ENCODE measurements around the gene AP1G2.
"Not testable (repeated sequence)": the region's sequence is repeated elsewhere in the genome, so short reads cannot be mapped to it uniquely, and the experiment has no call there.

Gene AP1G2, protein sequence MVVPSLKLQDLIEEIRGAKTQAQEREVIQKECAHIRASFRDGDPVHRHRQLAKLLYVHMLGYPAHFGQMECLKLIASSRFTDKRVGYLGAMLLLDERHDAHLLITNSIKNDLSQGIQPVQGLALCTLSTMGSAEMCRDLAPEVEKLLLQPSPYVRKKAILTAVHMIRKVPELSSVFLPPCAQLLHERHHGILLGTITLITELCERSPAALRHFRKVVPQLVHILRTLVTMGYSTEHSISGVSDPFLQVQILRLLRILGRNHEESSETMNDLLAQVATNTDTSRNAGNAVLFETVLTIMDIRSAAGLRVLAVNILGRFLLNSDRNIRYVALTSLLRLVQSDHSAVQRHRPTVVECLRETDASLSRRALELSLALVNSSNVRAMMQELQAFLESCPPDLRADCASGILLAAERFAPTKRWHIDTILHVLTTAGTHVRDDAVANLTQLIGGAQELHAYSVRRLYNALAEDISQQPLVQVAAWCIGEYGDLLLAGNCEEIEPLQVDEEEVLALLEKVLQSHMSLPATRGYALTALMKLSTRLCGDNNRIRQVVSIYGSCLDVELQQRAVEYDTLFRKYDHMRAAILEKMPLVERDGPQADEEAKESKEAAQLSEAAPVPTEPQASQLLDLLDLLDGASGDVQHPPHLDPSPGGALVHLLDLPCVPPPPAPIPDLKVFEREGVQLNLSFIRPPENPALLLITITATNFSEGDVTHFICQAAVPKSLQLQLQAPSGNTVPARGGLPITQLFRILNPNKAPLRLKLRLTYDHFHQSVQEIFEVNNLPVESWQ

DNA sequence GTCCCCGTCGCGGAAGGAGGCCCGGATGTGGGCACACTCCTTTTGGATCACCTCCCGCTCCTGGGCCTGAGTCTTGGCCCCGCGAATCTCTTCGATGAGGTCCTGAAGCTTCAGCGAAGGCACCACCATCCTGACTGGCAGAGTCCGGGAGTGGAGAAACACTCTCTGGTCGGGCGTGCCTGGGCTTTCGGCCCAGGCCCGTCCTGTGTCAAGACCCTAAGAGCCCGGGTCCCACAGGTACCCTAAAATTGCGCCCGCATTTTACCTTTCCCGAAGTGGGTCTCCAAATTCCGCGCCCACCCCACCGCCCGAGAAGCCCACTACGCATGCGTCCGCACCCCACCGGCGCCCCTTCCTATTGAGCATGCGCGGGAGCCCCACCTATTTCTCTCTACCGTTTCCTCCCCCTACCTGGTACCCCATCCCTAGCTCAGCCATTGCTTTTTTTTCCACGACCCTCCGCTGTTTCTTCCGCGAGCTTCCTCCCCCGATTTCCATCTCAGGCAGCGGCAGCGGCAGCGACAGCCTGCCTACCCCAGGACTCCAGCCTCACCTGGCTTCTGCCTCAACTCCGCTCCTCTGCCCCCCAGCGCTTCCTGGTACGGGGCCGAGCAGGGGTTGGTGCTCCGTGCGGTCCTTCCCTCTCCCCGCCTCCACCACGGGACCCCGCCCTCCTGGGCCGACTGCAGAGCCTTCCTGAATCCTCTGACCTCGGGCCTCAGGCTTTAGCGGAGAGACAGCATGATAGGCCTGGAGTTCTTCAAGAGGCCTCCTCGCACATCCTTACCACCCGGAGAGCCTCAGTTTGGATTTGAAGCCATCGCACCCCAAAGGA, at the start of gene AP1G2:
Gene AP1G2 (minus strand): TSS at position 606 of the 835 bp plus-strand sequence. CDS start 477 bp downstream, at position 129.
- DNase-seq (ENCODE audit: low spot score): peak; percentile 69

DNA sequence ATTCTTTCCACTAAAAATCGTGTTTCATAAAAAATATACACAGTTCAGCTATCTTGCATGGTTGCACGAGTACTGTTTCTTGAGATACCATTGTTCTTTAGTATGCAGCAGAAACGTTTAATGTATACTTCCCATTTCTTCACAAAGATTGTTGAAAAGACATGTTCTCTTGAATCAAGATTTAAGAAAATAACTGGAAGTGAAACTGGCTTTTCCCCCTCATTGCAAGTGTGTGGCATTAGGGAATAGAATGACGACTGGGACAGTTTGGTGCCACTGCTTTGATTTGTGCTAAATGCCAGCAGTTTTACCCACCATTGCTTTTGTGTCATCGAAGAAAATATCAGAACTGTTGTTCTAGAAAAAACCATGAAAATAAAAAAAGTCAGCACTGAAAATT, 48.3 kb upstream of the AP1G2 start:
- no peak for DNase-seq (ENCODE audit: low spot score)

DNA sequence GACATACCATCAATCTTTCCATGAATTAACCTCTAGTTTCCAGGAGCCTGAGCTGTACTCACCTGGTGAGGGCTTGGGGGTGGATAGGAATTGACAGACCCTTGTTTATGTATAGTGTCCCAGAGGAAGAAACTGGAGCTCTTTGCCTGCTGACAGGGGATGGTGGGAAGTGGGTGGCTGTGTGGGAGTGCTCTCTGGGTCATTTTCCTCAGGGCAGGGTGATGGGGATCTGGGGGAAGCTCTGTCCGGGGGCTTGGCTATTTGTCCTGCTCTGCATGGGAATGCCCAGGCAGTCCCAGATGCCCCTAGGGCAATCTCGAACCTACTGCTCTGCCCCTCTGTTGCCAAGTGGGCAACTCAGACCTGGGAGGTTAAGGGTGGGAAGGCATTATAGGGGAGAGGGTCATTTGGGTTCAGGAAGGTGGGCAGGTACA, 46.8 kb upstream of the AP1G2 start:
- DNase-seq (ENCODE audit: low spot score): no peak

DNA sequence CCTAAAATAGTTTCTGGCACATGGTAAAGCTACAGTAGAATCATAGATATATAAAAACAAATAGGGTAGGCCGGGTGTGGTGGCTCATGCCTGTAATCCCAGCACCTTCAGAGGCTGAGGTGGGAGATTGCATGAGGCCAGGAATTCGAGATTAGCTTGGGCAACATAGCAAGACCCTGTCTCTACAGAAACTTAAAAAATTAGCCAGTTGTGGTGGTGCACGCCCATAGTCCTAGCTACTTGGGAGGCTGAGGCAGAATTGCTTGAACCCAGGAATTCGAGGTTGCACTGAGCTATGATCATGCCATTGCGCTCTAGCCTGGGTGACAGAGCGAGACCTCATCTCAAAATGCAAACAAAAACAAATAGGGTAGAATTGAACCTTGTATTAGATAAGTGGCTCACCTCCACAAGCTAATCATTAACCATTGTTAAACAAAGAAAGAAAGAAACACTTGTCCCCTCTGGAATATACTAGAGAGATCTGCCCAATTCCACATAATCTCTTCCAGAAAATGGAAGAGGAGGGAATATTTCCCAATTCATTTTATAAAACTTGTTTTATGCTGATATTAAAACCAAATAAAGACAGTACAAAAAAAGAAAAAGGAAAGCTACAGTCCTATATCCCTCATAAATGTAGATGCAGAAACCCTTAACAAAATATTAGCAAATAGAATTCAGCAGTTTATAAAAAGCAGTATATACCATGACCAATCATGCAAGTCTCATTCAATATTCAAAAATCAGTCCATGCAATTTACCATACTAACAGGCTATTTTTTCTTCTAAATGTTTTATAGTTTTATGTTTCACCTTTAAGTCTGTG, 45.9 kb upstream of the AP1G2 start:
- DNase-seq (ENCODE audit: low spot score): no peak

DNA sequence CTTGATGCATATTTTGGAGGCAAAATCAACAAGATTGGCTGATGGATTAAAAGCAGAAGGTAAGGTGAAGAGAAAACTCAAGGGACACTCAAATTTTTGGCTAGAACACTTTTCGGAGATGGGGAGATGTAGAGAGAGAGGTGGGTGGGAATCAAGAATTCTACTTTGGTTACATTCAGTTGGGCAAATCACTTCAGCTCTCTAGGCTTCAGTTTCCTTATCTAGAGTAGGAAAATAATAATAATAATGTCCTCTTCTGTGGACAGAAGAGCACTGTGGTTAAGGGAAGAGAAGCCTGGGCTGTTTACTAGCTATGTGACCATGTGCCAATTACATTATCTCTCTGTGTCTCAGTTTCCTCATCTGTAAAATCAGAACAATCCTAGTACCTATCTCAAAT, 45.2 kb upstream of the AP1G2 start:
- no peak for DNase-seq (ENCODE audit: low spot score)

DNA sequence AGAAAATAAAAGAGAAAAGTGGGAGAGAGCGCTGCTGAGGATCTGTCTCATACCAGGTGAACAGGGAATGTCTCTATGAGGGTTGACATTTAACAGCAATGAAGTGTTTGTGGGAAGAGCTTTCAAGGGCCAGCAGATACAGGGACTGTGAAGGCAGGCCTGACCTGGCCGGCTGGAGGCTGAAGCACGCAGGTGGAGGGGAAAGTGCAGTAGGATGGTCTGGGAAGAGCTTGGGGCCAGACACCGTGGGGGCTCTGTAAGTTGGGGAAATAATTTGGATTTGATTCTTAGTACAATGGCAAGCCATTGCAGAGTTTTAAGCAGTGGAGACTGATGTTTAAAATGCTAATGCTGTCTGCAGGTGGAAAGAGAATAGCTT, 44.8 kb upstream of the AP1G2 start:
- DNase-seq (ENCODE audit: low spot score): no peak

DNA sequence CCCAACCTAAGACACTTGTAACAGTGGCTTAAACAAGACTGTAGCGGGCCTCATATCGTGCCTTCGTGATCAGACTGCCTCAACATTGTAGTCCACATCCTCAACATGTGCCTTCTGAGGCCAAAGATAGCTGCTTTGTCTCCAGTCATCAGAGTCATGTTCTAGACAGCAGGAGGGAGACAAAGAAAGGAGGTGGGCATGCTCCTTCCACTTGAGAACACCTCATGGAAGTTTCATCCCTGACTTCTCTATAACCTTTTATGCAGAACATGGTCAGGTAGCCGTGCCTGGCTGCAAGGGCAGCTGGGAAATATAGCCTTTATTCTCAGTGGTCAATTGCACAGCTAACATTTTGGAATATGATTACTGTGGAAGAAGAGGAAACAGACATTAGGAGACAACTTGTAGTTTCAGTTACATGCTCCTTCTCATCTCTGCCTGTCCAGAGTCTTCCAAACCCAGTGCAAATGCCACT, 43.3 kb upstream of the AP1G2 start:
- no peak for DNase-seq (ENCODE audit: low spot score)

DNA sequence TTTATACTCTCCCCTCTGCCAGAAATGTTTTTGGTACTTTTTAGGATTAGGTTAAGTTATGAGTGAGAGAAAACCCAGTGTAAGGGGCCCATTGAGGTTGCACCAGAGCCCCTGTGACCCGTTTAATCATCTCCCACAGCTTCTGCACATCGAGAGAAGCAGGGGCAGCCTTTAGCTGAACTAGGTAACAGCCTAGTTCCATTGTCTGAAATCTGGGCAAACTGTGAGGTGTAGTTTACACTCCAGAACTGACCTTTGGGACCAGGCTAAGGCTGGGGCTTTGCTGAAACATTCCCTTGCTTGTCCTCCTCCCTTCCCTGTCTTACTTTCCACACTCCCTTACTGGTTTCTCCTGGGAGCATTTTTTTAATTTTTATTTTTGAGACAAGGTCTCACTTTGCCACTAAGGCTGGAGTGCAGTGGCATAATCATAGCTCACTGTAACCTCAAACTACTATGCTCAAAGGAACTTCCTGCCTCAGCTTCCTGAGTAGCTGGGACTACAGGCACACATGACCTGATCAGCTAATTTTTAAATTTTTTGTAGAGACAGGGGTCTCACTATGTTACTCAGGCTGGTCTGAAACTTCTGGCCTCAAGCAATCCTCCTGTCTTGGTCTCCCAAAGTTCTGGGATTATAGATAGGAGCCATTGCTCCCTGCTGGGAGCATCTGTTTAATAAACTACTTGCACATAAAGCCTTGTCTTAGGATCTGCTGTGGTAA, 42.7 kb upstream of the AP1G2 start:
- DNase-seq (ENCODE audit: low spot score): no peak

DNA sequence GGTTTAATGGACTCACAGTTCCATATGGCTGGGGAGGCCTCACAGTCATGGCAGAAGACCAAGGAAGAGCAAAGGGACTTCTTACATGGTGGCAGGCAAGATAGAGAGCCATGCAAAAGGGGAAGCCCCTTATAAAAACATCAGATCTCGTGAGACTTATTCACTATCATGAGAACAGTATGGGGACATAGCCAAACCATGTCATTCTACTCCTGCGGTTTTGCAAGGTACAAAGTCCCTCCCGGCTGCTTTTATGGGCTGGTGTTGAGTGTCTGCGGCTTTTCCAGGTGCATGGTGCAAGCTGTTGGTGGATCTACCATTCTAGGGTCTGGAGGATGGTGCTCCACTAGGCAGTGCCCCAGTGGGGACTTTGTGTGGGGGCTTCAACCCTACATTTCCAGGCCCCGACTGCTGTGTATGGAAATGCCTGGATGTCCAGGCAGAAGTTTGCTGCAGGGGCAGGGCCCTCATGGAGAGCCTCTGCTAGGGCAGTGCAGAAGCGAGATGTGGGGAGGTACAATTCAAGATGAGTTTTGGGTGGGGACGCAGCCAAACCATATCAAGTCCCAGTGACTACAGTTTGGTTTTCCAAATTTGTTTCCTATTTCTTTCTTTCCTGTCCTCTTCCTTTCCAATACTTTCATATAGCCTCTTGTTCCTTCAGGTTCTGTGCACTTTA, 42.0 kb upstream of the AP1G2 start:
- DNase-seq (ENCODE audit: low spot score): not testable (repeated sequence)

DNA sequence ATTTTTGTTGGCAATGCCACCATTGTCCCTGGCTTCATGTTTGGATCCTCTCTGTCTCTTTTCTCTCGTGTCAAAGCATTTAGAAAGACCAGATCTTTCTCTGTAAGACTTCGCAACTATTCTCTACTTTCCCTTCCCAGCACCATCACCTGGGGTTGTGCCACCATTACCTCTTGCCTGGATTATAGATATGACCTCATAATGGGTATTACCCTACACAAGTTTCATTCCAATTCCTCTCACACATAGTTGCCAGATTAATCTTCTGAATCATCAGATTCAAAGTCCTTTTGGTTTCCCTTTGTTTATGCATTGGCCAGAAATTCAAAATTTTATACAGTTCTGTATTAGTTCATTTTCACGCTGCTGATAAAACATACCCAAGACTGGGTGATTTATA, 41.4 kb upstream of the AP1G2 start:
- no peak for DNase-seq (ENCODE audit: low spot score)

DNA sequence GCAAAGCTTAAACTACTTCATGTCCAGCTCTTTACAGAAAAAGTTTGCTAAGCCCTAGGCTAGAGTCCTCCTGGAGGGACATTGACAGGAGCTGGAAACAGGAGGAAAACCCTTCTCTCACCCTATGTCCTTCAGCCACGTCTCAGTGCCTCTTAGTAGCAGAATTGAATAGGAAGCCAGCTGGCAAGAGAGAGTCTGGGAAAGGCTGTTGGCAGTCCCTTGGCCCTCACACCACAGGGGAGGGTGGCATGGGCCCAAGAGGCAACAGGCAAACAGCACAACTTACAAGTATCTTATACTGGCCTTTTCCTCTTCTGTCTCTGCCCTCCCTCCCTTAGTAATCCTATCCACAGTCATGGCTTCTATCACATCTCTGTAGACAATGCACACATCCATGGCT, 40.9 kb upstream of the AP1G2 start:
- DNase-seq (ENCODE audit: low spot score): no peak

DNA sequence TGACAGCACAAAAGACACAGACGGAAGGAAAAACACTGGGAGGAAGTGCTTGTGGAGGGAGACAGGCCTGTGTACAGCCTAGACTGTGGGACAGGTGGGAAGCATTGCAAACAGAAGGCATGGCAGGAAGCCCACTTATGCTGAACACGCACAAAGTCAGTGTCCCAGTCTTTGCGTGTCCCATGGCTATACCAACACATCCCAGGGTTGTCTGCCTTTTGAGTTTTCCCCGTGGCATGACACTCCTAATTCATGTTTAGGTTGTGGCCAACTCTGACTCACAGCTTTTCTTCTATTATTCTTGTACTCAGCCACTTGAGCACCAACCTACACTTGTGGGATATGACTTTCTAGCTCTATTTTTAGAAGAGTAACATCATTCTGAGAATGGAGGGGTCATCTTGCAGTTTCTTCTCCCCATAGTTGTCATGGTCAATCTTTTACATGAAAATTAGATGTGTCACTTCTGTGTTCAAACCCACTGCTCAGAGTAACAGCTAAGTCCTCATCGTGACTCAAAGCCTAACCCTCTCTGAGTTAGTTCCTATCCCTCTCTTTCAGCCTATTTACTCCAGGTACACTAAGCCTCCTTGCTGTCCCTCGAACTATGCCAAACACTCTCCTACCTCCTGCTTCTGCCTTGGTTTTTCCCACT, 38.5 kb upstream of the AP1G2 start:
- no peak for DNase-seq (ENCODE audit: low spot score)

DNA sequence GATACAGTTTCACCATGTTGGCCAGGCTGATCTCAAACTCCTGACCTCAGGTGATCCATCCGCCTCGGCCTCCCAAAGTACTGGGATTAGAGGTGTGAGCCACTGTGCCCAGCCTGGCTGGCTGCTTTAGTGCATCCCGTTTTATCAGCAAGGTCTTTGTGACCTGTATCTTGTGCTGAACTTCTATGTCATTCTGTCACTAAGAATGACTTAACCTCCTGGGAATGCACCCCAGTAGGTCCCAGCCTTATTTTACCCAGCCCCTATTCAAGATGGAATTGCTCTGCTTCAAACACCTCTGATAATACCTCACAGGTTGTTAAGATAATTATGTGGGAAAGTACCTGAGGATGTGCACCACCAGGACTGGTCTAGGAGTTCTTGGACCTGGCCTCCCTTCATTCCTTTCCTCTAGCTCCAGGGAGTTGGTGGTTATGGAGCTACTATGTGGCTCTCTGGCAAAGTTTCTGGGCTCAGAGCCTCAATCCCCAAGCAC, 37.1 kb upstream of the AP1G2 start:
- no peak for DNase-seq (ENCODE audit: low spot score)

DNA sequence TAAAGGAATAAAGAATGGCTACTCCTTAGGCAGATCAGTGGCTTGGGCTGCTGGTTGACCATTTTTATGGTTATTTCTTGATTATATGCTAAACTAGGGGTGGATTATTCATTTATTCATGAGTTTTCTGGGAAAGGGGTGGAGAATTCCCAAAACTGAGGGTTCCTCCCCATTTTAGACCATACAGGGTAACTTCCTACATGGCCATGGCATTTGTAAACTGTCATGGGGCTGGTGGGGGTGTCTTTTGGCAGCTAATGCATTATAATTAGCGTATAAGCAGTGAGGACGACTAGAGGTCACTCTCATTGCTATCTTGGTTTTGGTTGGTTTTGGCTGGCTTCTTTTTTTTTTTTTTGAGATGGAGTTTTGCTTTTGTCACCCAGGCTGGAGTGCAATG, 36.6 kb upstream of the AP1G2 start:
- DNase-seq (ENCODE audit: low spot score): no peak

DNA sequence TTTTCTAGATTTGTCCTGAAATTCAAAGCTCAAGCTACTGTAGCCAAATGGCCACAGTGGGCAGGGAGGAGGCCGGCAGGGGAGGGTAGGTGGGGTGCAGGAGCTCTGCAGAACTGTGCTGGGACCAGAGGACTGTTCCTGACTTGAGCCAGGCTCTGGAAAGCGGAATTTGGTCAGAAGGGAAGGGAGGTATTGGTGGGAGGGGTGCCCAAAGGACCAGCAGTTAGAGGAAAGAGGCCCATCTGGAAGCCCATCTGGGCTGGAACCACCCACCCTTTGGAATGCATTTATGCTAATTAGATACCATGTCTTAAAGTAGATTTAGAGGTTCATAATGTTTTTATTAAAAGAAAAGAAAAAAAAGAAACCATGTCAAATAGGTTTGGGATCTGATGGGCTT, 35.5 kb upstream of the AP1G2 start:
- no peak for DNase-seq (ENCODE audit: low spot score)

DNA sequence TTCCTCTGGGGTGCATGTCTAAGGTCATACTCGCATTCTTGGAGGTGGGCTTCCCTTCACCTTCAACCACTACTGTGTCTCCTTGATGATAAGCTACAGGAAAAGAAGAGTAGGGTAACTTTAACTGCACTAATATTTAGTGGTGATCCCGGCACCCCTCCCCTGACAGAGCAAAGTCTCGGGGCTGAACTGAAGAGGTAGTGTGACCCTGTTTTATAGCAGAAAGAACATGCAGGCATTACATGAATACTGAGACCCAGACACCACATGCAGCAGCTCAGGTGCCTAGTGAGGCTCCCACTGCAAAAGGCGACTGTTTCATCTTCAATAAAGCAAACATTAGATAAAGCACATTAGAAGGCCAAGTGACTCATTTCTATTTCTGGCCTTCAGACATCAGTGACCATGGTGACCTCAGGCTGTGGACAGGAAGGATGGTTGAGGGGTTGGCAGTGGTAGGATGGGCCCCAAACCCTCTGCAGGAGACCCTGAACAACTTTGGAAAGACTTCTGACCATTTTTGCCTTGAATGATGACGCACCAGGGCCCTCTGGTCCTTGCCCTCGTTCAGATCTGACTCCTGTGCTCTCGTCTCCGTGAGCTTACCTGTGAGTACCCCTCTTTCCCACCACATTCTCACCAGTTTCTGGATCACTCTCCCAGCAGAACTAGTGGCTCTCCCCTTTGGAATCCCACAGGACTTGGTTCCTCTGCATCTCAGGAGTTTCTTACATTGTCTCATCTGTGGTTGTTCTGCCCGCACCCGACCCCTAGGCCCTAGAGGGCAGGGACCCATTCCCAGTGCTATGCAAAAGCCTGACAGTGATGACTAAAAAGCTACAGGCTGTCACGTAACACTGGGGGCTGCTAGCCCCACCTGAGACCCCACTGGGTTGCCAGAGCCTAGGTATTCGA, 34.8 kb upstream of the AP1G2 start:
- DNase-seq (ENCODE audit: low spot score): no peak

DNA sequence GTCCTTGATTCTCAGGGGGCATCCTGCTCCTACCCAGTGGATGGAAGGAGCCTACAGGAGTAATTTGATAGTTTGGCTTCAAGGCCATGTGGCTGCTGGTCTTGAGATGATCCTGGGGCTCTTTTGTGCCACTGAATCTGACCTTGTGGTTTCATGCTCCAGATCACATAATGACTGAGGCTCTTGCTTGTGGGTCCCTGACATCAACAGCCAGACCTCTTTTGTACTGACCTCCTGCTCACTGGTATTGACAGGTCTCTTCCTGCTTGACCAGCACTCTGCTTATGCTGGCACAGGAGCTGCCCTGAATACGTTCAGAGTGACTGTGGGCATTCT, 34.2 kb upstream of the AP1G2 start:
- no peak for DNase-seq (ENCODE audit: low spot score)

DNA sequence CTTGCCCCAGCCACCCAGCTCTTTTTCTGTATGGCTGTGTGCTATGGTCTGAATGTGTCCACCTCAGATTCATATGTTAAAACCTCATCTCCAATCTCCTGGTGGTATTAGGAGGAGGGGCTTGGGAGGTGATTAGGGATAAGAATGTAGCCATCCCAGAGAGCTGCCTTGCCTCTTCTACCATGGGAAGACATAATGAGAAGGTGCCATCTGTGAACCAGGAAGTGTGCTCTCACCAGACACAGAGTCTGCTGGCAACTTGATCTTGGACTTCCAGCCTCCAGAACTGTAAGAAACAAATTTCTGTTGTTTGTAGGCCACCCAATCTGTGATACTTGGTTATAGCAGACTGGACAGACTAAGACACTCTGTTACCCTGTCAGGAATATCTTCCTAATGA, 33.8 kb upstream of the AP1G2 start:
- DNase-seq (ENCODE audit: low spot score): no peak

DNA sequence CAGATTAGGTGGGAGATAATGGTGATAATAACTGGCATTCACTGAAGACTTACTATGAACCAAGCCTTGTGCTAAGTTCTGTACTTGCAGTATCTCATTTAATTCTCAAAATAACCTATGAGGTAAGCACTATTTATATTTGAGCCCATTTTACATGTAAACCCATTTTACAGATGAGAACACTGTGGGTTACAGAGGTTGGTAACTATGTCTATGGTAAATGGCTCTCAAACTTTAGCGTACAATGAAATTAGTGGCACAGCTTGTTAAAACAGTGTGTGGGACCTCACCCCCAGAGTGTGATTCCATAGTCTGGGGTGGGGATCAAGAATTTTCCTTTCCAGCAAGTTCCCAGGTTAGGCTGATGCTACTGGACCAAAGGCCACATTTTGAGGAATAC, 33.2 kb upstream of the AP1G2 start:
- no peak for DNase-seq (ENCODE audit: low spot score)

Data from putamen (tissue), 1 donor.